Measurements from ENCODE around the gene SLC13A2.

DNA sequence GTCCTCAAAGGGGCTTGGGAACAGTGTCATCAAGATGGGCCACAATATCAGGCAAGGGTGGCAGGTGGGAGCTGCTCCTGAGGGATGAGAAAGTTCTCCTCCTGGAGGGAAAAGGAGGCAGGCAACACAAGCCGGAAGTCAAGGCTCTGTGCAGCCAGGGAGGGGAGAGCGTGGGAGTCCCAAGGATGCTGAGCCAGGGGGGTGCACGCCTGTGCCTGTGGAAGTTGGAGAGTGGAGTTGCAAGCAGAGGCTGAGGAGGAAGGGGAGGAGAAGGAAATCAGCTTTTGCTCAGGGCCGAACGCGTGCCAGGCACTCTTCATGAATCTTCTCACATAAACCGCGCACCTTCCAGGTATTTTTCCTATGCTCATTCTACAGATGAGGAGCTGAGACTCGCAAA lies 7.4 kb upstream of the SLC13A2 start:
- TF ChIP-seq, protein P1, sequence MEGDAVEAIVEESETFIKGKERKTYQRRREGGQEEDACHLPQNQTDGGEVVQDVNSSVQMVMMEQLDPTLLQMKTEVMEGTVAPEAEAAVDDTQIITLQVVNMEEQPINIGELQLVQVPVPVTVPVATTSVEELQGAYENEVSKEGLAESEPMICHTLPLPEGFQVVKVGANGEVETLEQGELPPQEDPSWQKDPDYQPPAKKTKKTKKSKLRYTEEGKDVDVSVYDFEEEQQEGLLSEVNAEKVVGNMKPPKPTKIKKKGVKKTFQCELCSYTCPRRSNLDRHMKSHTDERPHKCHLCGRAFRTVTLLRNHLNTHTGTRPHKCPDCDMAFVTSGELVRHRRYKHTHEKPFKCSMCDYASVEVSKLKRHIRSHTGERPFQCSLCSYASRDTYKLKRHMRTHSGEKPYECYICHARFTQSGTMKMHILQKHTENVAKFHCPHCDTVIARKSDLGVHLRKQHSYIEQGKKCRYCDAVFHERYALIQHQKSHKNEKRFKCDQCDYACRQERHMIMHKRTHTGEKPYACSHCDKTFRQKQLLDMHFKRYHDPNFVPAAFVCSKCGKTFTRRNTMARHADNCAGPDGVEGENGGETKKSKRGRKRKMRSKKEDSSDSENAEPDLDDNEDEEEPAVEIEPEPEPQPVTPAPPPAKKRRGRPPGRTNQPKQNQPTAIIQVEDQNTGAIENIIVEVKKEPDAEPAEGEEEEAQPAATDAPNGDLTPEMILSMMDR (IDR thresholded peaks at IDR 0.05) = no peak
- TF ChIP-seq POLR2A (IDR thresholded peaks at IDR 0.05) = no peak
- TF ChIP-seq EP300 (IDR thresholded peaks at IDR 0.05) = no peak

Measured in gastroesophageal sphincter (tissue), 3 donors.